A549 (cell line): Measurements from ENCODE around the gene ACP3.

Source experiments
- BCL3 ChIP-seq: fragments of >200 bp; sonication (Bioruptor Twin); formaldehyde crosslinking; IDR thresholded peaks from 3 replicates; pipeline ENCODE4 v1.6.1; 2016
- CBX2 ChIP-seq: fragments of 200-600 bp; sonication (generic); IDR thresholded peaks from 2 replicates; pipeline ENCODE4 v1.6.1; 2016; ENCODE audit warnings: low read depth, mild to moderate bottlenecking, borderline replicate concordance
- CTCF ChIP-seq: fragments of >200 bp; sonication (Bioruptor Twin); formaldehyde crosslinking; IDR thresholded peaks from 3 replicates; pipeline ENCODE4 v1.5.1; 2016
- EP300 ChIP-seq, 2 experiments: fragments of >200 bp; sonication (Bioruptor Twin); formaldehyde crosslinking; IDR thresholded peaks; 2 replicates in 1 of 2; 3 replicates in 1 of 2; pipeline ENCODE4 v1.6.1; 2016 to 2017
- HOXA7 ChIP-seq: fragments of 250-450 bp; sonication (Bioruptor Pico); IDR thresholded peaks from 2 replicates; pipeline ENCODE4 v1.5.0; 2020; ENCODE audit warnings: mild to moderate bottlenecking, moderate library complexity
- MAFK ChIP-seq: fragments of 450-650 bp; IDR thresholded peaks from 2 replicates; pipeline ENCODE4 v1.6.1; 2014; ENCODE audit not compliant: partially characterized antibody
- MAZ ChIP-seq: fragments of 150-350 bp; IDR thresholded peaks from 2 replicates; pipeline ENCODE4 v1.6.1; 2014; ENCODE audit warnings: antibody characterized with exemption, low read depth, low read length, borderline replicate concordance
- MYC ChIP-seq: IDR thresholded peaks from 2 replicates; pipeline ENCODE4 v1.6.1; 2012; ENCODE audit warnings: mild to moderate bottlenecking, inconsistent platforms, low read length, improper control_type of control experiment, borderline replicate concordance
- NPAS2 ChIP-seq: fragments of 250-450 bp; sonication (Bioruptor Pico); IDR thresholded peaks from 2 replicates; pipeline ENCODE4 v1.8.0; 2022; ENCODE audit warnings: mild to moderate bottlenecking, moderate library complexity, borderline replicate concordance
- POLR2A ChIP-seq: IDR thresholded peaks from 2 replicates; pipeline ENCODE4 v1.6.1; 2012; ENCODE audit warnings: mild to moderate bottlenecking, low read length
- SMC3 ChIP-seq: fragments of >200 bp; sonication (Bioruptor Twin); formaldehyde crosslinking; IDR thresholded peaks from 3 replicates; pipeline ENCODE4 v1.6.1; 2018; ENCODE audit warnings: inconsistent platforms
- USF2 ChIP-seq: fragments of 450-650 bp; IDR thresholded peaks from 2 replicates; pipeline ENCODE4 v1.6.1; 2014; ENCODE audit warnings: antibody characterized with exemption

GRCh38 chr3:132380920-132381319 lies 63.7 kb downstream of the ACP3 start:
- TF ChIP-seq CTCF (no peak), MAZ (no peak), MAFK (no peak), MYC (no peak), SMC3 (no peak), HOXA7 (CRISPR knock-in tag) (no peak), POLR2A (no peak), BCL3 (no peak), EP300 (IDR thresholded peaks at IDR 0.05) (no peak), CBX2 (no peak), NPAS2 (CRISPR knock-in tag) (no peak), USF2 (no peak)
